Stimulated activated CD8-positive, alpha-beta memory T cell treated with anti-CD3 and anti-CD28 coated beads, Interleukin-4, amount 100 ng/mL, for 1 hour (primary cell): ENCODE measurements around the gene ABI1.
"Not testable (repeated sequence)": the region's sequence is repeated elsewhere in the genome, so short reads cannot be mapped to it uniquely, and the experiment has no call there.

Experiments
- DNase-seq, 2 donors: peaks; one replicate each; pipeline ENCODE4 v3.0.0-alpha.2; 2020; ENCODE audit warnings: low read depth in 2 of 2, low spot score in 1 of 2

ABI1 gene

DNA sequence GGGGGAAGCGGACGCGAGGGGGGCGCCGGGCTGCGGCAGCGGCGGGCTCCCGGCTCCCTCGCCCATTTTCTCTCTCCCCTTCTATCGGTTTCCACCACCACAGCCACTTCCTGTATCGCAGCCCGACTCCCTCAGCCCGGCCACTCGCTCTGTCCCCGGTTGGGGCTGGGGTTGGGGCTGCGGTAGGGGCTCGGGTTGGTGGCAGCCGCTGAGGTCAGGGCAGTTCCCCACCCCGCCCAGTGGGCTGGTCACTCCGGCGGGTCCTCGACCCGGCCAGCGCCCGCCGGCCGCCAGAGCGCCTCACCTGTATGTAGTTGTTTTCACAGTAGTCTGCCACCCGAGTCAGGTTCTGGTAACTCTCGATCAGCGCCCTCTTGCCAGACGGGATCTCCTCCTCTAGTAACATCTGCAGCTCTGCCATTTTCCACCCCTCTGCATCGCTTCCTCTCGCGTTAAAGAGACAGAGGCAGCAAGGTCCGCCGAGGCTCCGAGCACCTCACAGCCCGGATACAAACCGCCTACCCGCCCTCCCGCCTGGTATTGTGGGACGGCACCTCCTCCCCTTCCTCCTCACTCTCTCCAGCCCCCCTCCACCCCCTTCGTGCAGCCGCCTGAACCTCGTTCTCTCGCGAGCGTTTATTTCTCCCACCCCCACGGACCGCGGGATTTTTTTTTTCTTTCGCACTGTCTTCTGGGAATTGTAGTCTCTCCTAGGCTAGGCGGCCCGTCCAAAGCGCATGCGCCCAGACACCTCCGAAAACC, at the start of gene ABI1:
Gene ABI1, minus strand, starts transcription at position 516 of the 762 bp plus-strand sequence. Its CDS starts 95 bp downstream, at position 421.
- DNase-seq: peak; percentile 93 to 96

DNA sequence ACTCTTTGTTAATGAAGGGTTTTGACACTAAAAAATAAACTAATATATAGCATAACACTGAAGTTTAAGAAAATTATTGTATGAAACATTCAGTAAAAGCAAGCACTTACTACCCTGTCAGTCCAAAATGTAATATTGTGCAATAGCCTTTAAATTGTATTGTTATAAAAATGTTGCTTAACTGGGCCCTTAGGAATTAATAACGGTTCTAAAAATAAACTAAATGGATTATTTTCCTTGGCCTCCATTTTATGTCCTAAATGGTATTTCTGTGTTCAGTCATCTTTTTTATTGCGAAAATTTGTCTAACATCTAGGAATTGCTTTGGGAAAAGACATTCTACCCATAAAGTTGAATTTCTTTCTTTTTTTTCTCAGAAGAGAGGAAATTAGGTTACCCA, 49.0 kb upstream of the ABI1 start:
- no peak for DNase-seq

- not testable (repeated sequence) for DNase-seq
Observed at GRCh38 chr10:26905253-26905781, 44.6 kb upstream of the ABI1 start.

GRCh38 chr10:26903431-26904217, 42.9 kb upstream of the ABI1 start:
- no peak for DNase-seq

GRCh38 chr10:26892306-26892923, 31.7 kb upstream of the ABI1 start:
- DNase-seq: not testable (repeated sequence)

- DNase-seq: no peak
Observed at GRCh38 chr10:26890956-26891355, 30.2 kb upstream of the ABI1 start.

DNA sequence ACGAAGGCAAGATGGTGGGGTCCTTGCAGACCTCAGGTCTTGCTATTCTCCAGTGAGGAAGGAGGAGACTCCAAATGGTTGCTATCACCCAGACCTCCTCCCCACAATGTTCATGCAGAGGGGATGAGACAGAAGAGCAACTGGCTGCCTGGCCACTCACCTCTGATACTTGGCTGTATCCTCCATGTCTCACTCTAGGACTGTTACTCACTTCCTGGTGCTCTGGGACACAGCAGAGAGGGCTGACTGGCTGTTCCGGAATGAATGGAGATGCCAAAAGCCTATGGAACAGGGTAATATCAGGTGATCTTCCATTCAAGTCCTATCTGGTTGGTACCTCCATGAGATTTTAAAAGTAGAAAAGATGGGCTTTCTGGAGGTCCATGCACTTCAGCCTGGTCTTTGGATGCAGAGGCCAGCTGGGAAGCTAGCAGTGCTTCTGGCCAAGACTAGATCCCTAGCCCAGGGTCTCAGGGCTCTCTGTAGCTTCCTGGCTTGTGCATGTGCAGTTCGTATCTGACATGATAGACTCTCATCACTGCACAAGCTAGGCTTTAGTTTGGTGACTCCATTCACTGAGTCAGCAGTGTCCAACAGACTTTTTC, 27.0 kb upstream of the ABI1 start:
- no peak for DNase-seq

DNA sequence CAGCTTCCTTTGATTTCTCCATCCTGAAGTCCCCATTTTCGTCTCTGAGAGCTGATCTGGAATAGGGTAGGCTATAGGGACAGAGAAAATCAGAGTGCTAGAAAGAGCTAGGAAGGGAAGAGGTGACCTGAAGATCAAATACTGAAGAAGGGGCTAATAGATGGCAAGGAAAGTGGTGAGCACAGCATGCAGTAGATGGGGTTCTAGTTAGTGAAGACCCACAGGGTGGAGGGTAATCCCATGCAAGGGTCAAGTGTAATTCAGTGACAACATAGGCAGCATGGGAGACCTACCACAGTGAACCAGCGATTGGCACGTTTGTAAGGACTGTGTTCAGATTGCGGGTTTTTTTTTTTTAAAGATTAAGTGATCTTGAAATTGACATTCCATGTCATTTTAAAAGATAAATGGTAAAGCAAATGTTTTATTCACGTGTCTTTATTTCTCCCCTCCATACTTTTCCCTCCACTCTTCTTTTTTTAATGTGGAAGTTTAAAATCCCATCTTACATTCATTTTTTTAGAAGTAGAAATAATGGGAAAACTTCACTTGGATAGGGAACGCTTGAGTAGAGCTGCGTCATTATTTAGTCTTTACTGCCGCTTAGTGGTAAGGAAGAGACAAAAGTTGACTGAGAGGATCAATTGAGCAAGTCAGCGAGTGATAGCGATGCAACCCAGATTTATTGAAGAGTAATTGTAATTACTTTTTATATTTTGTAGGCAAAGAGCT, 21.0 kb upstream of the ABI1 start:
- no peak for DNase-seq

- DNase-seq: no peak
Observed at GRCh38 chr10:26879744-26880143, 19.0 kb upstream of the ABI1 start.

- DNase-seq: no peak
Observed at GRCh38 chr10:26870766-26871165, 10.0 kb upstream of the ABI1 start.

- no peak for DNase-seq
Observed at GRCh38 chr10:26869528-26869927, 8.8 kb upstream of the ABI1 start.

DNA sequence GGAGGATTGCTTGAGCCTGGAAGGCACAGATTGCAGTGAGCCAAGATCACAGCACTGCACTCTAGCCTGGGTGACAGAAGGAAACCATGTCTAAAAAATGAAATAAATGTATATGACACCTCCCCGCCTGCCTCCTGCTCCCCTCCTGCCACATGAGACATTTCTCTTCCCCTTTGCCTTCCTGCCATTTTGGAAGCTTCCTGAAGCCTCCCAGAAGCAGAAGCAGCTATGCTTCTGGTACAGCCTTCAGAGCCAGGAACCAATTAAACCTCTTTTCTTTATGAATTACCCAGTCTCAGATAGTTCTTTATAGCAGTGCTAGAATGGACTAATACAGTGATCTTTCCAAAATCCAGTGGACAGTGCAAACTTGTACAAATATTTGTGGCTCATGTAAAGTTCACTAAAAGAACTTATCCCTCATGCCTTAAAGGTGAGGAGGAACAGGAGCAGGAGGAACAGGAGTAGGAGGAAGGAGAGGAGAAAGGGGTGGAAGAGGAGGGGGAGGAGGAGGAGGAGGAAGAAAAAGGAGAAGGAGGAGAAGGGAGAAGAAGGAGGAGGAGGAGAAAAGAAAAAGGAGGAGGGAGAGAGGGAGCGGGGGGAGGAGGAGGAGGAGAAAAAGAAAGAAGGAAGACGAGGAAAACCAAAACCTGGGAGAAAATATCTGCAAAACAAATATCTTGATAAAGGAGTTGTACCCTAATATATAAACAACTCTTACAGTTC, 2.8 kb upstream of the ABI1 start:
- DNase-seq: no peak

GRCh38 chr10:26861205-26861998, 644 bp upstream of the ABI1 start:
- no peak for DNase-seq

- peak; percentile 18 to 25 for DNase-seq
Observed at GRCh38 chr10:26860102-26860442, 686 bp downstream of the ABI1 start.

- DNase-seq: no peak
Observed at GRCh38 chr10:26859241-26860101, 1.3 kb downstream of the ABI1 start.

- DNase-seq: no peak
Observed at GRCh38 chr10:26858707-26859034, 2.1 kb downstream of the ABI1 start.

DNA sequence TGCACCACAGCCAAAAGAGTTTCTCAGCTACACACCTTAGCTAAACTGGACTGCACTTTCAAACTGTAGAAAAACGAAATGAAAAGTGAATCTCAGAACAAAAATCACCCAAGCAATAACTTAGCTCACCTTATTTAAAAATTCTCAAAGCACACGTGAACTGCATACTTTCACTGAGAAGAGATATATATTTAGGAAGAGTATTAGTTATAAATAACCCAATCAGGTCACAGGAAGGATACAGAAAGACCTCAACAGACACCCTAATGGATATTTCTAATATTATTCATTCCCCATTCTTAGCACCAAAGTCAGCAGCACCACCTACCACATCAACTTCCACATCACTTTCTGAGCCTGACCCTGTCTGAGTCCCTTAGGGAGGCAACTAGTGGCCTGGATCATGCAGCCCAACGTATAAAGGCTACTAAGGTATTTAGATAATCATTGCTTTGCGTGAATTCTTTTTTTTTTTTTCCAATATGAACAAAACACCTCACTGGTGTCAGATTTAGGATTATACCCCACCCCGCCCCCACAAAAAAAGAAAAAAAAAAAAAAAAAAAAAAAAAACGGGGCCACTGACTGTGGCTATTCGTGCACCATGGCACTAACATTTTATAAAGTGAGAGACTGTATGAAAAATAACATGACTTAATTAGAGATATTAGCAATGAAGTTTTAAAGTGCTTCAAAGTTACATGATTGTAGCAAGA, 2.6 kb downstream of the ABI1 start:
- no peak for DNase-seq

- DNase-seq: not testable (repeated sequence)
Observed at GRCh38 chr10:26857553-26857952, 3.2 kb downstream of the ABI1 start.
